Trophoblast cell (in vitro differentiated cells and primary cell): ENCODE data around the gene BCOR.

Experiments used
- DNase-seq, 2 donors: peaks; one replicate each; pipeline ENCODE4 v3.0.0-alpha.2; 2016
- H2AFZ ChIP-seq: 2 replicates; pipeline ENCODE4 v1.6.1; 2013; ENCODE audit warnings: low read length, moderate library complexity, mild to moderate bottlenecking; ENCODE audit not compliant: insufficient read depth, poor library complexity
- H2AK5ac ChIP-seq: 2 replicates; pipeline ENCODE4 v1.6.1; 2013; ENCODE audit warnings: mild to moderate bottlenecking, low read length
- H2BK120ac ChIP-seq: 2 replicates; pipeline ENCODE4 v1.6.1; 2013; ENCODE audit warnings: low read length, mild to moderate bottlenecking, moderate library complexity; ENCODE audit not compliant: insufficient read depth, poor library complexity
- H2BK12ac ChIP-seq: 2 replicates; pipeline ENCODE4 v1.6.1; 2013; ENCODE audit warnings: mild to moderate bottlenecking, low read length, moderate library complexity
- H2BK5ac ChIP-seq: 2 replicates; pipeline ENCODE4 v1.6.1; 2013; ENCODE audit warnings: low read length, low read depth, moderate library complexity, mild to moderate bottlenecking; ENCODE audit not compliant: poor library complexity
- H3K14ac ChIP-seq: 2 replicates; pipeline ENCODE4 v1.6.1; 2013; ENCODE audit warnings: mild to moderate bottlenecking, low read length
- H3K18ac ChIP-seq: 2 replicates; pipeline ENCODE4 v1.6.1; 2013; ENCODE audit warnings: mild to moderate bottlenecking, low read length
- H3K23ac ChIP-seq: 2 replicates; pipeline ENCODE4 v1.6.1; 2013; ENCODE audit warnings: low read length
- H3K27ac ChIP-seq: 2 replicates; pipeline ENCODE4 v1.5.1; 2013; ENCODE audit warnings: low read depth, mild to moderate bottlenecking, inconsistent platforms, low read length, moderate library complexity
- H3K27me3 ChIP-seq: 2 replicates; pipeline ENCODE4 v1.6.1; 2013; ENCODE audit warnings: inconsistent platforms, mild to moderate bottlenecking, low read length, moderate library complexity; ENCODE audit not compliant: insufficient read depth
- H3K36me3 ChIP-seq, 2 experiments: 1 replicate in 1 of 2; 2 replicates in 1 of 2; pipeline ENCODE4 v1.6.1; 2013; ENCODE audit warnings: low read length in 2 of 2, mild to moderate bottlenecking in 2 of 2, moderate library complexity in 1 of 2; ENCODE audit not compliant: insufficient read depth in 2 of 2, control insufficient read depth in 1 of 2
- H3K4ac ChIP-seq: 2 replicates; pipeline ENCODE4 v1.6.1; 2013; ENCODE audit warnings: low read depth, mild to moderate bottlenecking, low read length, moderate library complexity
- H3K4me1 ChIP-seq, 2 experiments: 1 replicate in 1 of 2; 2 replicates in 1 of 2; pipeline ENCODE4 v1.6.1; 2013; ENCODE audit warnings: low read length in 2 of 2, mild to moderate bottlenecking in 2 of 2, moderate library complexity in 1 of 2; ENCODE audit not compliant: insufficient read depth in 2 of 2, control insufficient read depth in 1 of 2
- H3K4me2 ChIP-seq: 2 replicates; pipeline ENCODE4 v1.6.1; 2013; ENCODE audit warnings: inconsistent platforms, mild to moderate bottlenecking, low read length, moderate library complexity
- H3K4me3 ChIP-seq: 2 replicates; pipeline ENCODE4 v1.5.1; 2013; ENCODE audit warnings: mild to moderate bottlenecking, low read depth, low read length, inconsistent platforms
- H3K79me1 ChIP-seq: one replicate; pipeline ENCODE4 v1.6.1; 2013; ENCODE audit warnings: low read length
- H3K79me2 ChIP-seq: 2 replicates; pipeline ENCODE4 v1.6.1; 2013; ENCODE audit warnings: low read length, mild to moderate bottlenecking; ENCODE audit not compliant: control insufficient read depth, insufficient read depth, poor library complexity
- H3K9ac ChIP-seq: 2 replicates; pipeline ENCODE4 v1.6.1; 2013; ENCODE audit warnings: mild to moderate bottlenecking, low read length
- H3K9me3 ChIP-seq: 2 replicates; pipeline ENCODE4 v1.6.1; 2013; ENCODE audit warnings: low read depth, mild to moderate bottlenecking, control low read depth, inconsistent platforms, low read length; ENCODE audit not compliant: insufficient read depth
- H4K12ac ChIP-seq: 2 replicates; pipeline ENCODE4 v1.6.1; 2013; ENCODE audit warnings: low read depth, mild to moderate bottlenecking, low read length, moderate library complexity
- H4K8ac ChIP-seq: 2 replicates; pipeline ENCODE4 v1.6.1; 2013; ENCODE audit warnings: low read depth, mild to moderate bottlenecking, low read length, moderate library complexity
- H4K91ac ChIP-seq: one replicate; pipeline ENCODE4 v1.6.1; 2013; ENCODE audit warnings: low read depth, mild to moderate bottlenecking, low read length, moderate library complexity
- WGBS: extraction: QIAGEN DNeasy Blood & Tissue Kit; methylation state at CpG from one replicate; pipeline ENCODE4 v1.1.7; 2013; ENCODE audit warnings: missing lambda C conversion rate; ENCODE audit not compliant: insufficient read length, insufficient coverage; ENCODE audit errors: extremely low coverage; 5-methylcytosine and 5-hydroxymethylcytosine counted together

Gene BCOR

GRCh38 chrX:40058719-40059118, 39.0 kb downstream of the BCOR start:
- WGBS, result no CpG with 5 or more reads among the region's 11 CpGs
- no peak overlapping the region for H3K18ac ChIP-seq
- H3K4me2 ChIP-seq, result no peak overlapping the region
- H2AK5ac ChIP-seq, result no peak overlapping the region
- H3K79me2 ChIP-seq, result no peaks in the 10 kb centered on the region
- H3K36me3 ChIP-seq, result peaks cover 25 to 38% of the 10 kb centered on the region in 2 experiments
- H3K14ac ChIP-seq, result no peak overlapping the region
- no peak overlapping the region for H2AFZ ChIP-seq
- no peak overlapping the region for H3K27ac ChIP-seq
- no peak overlapping the region for H3K9ac ChIP-seq
- no peaks in the 10 kb centered on the region for H3K9me3 ChIP-seq
- H4K8ac ChIP-seq, result no peak overlapping the region
- no peak overlapping the region for H2BK12ac ChIP-seq
- no peak overlapping the region for H2BK120ac ChIP-seq
- H3K79me1 ChIP-seq, result no peaks in the 10 kb centered on the region
- H3K23ac ChIP-seq, result no peak overlapping the region
- no peak overlapping the region for H2BK5ac ChIP-seq
- H3K27me3 ChIP-seq, result no peaks in the 10 kb centered on the region
- H4K91ac ChIP-seq, result no peak overlapping the region
- no peak overlapping the region for H4K12ac ChIP-seq
- no peak for DNase-seq
- no peak overlapping the region for H3K4me3 ChIP-seq
- H3K4ac ChIP-seq, result no peak overlapping the region
- peaks cover 0 to 4% of the 10 kb centered on the region in 2 experiments for H3K4me1 ChIP-seq

DNA sequence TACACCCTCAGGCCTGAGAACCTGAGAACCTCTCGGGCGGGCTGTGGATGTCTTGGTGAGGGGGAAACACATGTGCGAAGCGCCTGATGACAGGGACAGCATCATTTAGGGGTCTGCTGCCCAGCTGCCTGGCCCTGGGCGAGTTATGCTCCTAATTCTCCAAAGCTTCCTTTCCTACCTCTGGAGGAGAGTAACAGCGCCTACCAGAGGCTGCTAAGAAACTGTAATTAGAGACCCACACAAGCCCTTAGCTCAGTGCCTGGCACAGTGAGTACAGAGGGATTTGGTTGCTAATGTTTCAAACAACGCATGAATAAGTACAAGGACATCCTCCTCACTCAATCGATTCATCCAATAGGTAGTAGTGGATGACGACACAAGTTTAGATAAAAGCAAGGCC, 40.4 kb downstream of the BCOR start:
- Histone ChIP-seq H4K8ac (no peak overlapping the region), H2BK12ac (no peak overlapping the region), H3K79me1 (no peaks in the 10 kb centered on the region), H3K27ac (no peak overlapping the region), H3K4ac (no peak overlapping the region), H3K9me3 (no peaks in the 10 kb centered on the region), H3K4me1 (peaks cover 0 to 2% of the 10 kb centered on the region in 2 experiments), H2AK5ac (no peak overlapping the region), H3K4me2 (no peak overlapping the region), H3K23ac (no peak overlapping the region), H3K14ac (no peak overlapping the region), H2AFZ (no peak overlapping the region), H3K79me2 (no peaks in the 10 kb centered on the region), H3K9ac (no peak overlapping the region), H3K18ac (no peak overlapping the region), H4K91ac (no peak overlapping the region), H3K4me3 (no peak overlapping the region), H3K27me3 (no peaks in the 10 kb centered on the region), H3K36me3 (peaks cover 21 to 40% of the 10 kb centered on the region in 2 experiments), H4K12ac (no peak overlapping the region), H2BK5ac (no peak overlapping the region), H2BK120ac (no peak overlapping the region)
- WGBS, result no CpG with 5 or more reads among the region's 9 CpGs
- no peak for DNase-seq

- Histone ChIP-seq H2AK5ac (no peak overlapping the region), H4K8ac (no peak overlapping the region), H3K4me2 (no peak overlapping the region), H2BK12ac (no peak overlapping the region), H3K27ac (no peak overlapping the region), H3K9me3 (no peaks in the 10 kb centered on the region), H3K27me3 (no peaks in the 10 kb centered on the region), H3K14ac (no peak overlapping the region), H4K12ac (no peak overlapping the region), H3K36me3 (peaks cover 20 to 40% of the 10 kb centered on the region in 2 experiments), H3K9ac (no peak overlapping the region), H3K4me3 (no peak overlapping the region), H3K79me2 (no peaks in the 10 kb centered on the region), H3K4ac (no peak overlapping the region), H4K91ac (no peak overlapping the region), H2BK120ac (no peak overlapping the region), H2AFZ (no peak overlapping the region), H3K4me1 (peaks cover 0 to 2% of the 10 kb centered on the region in 2 experiments), H3K79me1 (no peaks in the 10 kb centered on the region), H3K23ac (no peak overlapping the region), H2BK5ac (no peak overlapping the region), H3K18ac (no peak overlapping the region)
- DNase-seq, result no peak
- WGBS, result no CpG with 5 or more reads among the region's 4 CpGs
These were observed 41.3 kb downstream of the BCOR start for GRCh38 chrX:40056420-40056819.

GRCh38 chrX:40055495-40055894, 42.3 kb downstream of the BCOR start:
- Histone ChIP-seq H3K27ac (no peak overlapping the region), H3K4me2 (no peak overlapping the region), H3K9me3 (no peaks in the 10 kb centered on the region), H3K79me1 (no peaks in the 10 kb centered on the region), H4K91ac (no peak overlapping the region), H3K9ac (no peak overlapping the region), H3K14ac (no peak overlapping the region), H4K12ac (no peak overlapping the region), H3K27me3 (no peaks in the 10 kb centered on the region), H4K8ac (no peak overlapping the region), H3K18ac (no peak overlapping the region), H3K23ac (no peak overlapping the region), H3K36me3 (peaks cover 19 to 38% of the 10 kb centered on the region in 2 experiments), H2BK5ac (no peak overlapping the region), H3K4me1 (peaks cover 0 to 2% of the 10 kb centered on the region in 2 experiments), H2AFZ (no peak overlapping the region), H2BK120ac (no peak overlapping the region), H3K4me3 (no peak overlapping the region), H3K4ac (no peak overlapping the region), H3K79me2 (no peaks in the 10 kb centered on the region), H2AK5ac (no peak overlapping the region), H2BK12ac (no peak overlapping the region)
- no CpG with 5 or more reads among the region's 6 CpGs for WGBS
- DNase-seq, result peak in 1 of 2 donors; percentile 16
